ENCODE measurements around the gene SOX11. TPM values are rescaled to one million over a fixed set of nuclear protein-coding genes. Genes with fewer than 3 reads are reported as not detected.

The SOX11 gene
- total and polyA plus RNA-seq, 2 of the 8 experiments (the other 6 are each of a cell fraction or from before 2014, with no cell fraction given): 9.0 to 55.6 TPM

DNA sequence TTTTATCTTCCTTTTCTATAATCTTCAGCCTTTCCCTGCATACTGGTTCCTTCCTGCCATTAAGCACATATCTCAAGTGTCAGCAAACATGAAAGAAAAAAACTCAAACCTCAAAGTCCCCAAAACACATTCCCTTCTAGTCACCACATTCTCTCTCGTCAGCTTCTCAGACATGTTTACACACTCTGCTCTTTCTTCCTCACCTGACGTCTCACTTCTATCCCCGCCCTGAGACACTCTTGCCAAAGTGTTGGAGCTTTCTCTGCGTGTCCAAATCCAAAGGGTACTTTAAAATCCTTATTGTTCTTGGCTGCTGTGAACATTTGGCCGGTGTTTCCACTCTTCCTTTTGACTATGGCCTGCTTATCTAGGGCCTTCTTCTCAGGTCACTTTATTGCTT lies 47.9 kb downstream of the SOX11 start:
- H4K8ac ChIP-seq (ENCODE audit: extremely low read depth, insufficient read depth, low read length): no peak overlapping the region
- no peak for TF ChIP-seq HDAC6 (IDR thresholded peaks at IDR 0.05; ENCODE audit: low read depth, low read length)
- TF ChIP-seq, protein P1, sequence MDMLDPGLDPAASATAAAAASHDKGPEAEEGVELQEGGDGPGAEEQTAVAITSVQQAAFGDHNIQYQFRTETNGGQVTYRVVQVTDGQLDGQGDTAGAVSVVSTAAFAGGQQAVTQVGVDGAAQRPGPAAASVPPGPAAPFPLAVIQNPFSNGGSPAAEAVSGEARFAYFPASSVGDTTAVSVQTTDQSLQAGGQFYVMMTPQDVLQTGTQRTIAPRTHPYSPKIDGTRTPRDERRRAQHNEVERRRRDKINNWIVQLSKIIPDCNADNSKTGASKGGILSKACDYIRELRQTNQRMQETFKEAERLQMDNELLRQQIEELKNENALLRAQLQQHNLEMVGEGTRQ (IDR thresholded peaks at IDR 0.05; ENCODE audit: low read length): no peak
- TF ChIP-seq TAF7 (optimal IDR thresholded peaks at IDR 0.05; ENCODE audit: borderline replicate concordance, low read depth, low read length): no peak
- TF ChIP-seq EP300 (IDR thresholded peaks at IDR 0.05; ENCODE audit: borderline replicate concordance in 1 of 2, low read depth in 2 of 2, low read length in 2 of 2): no peak
- no peak for TF ChIP-seq ASH2L (IDR thresholded peaks at IDR 0.05; ENCODE audit: low read length)
- ChIA-PET CTCF (ENCODE audit: partially characterized antibody) (interaction anchor here (0.9 to 1.4 kb wide), 3 partner anchors 10 to 613 kb away, joined by 3 read pairs; no protein-coding TSS in a partner anchor), POLR2A (ENCODE audit: partially characterized antibody) (interaction anchor here (1.3 kb wide), 1 partner anchor 14 kb away, joined by 3 read pairs; no protein-coding TSS in a partner anchor)
- no peak overlapping the region for H2BK20ac ChIP-seq (ENCODE audit: low read length)
- H2AFZ ChIP-seq (ENCODE audit: low read length): no peak overlapping the region
- H3K23ac ChIP-seq (ENCODE audit: insufficient read length): no peak overlapping the region
- peaks cover 0 to 2% (median 0%) of the 10 kb centered on the region in 4 experiments; a peak in 1 of 7 replicates for H3K27me3 ChIP-seq (replicated peaks in 1 of 4; ENCODE audit: control insufficient read depth in 3 of 4, extremely low read depth in 1 of 4, insufficient read depth in 3 of 4, low read length in 3 of 4)
- no peak for DNase-seq (ENCODE audit: low read depth in 1 of 2, low spot score in 2 of 2)
- H3K23me2 ChIP-seq (ENCODE audit: low read depth, low read length): no peaks in the 10 kb centered on the region; the same call in 1 of the 2 replicates
- H3K4ac ChIP-seq (replicated peaks; ENCODE audit: insufficient read length, low read depth, low read length): no peak overlapping the region
- H4K91ac ChIP-seq (replicated peaks; ENCODE audit: insufficient read length, low read length): no peak overlapping the region
- H3K27ac ChIP-seq (ENCODE audit: low read depth, low read length): no peak overlapping the region
- H2BK120ac ChIP-seq (replicated peaks; ENCODE audit: low read depth, low read length): no peak overlapping the region
- no peak overlapping the region for H4K5ac ChIP-seq (ENCODE audit: insufficient read length, low read depth, low read length)
- H2BK12ac ChIP-seq (ENCODE audit: low read depth, low read length): no peak overlapping the region
- H3K4me1 ChIP-seq (replicated peaks in 1 of 4; ENCODE audit: control insufficient read depth in 3 of 4, insufficient read depth in 4 of 4, low read length in 3 of 4): peaks cover 0 to 9% (median 3%) of the 10 kb centered on the region in 4 experiments; a peak in 4 of 7 replicates
- no peak overlapping the region for H3K56ac ChIP-seq (replicated peaks; ENCODE audit: insufficient read length, low read depth, low read length)
- H3K79me2 ChIP-seq (ENCODE audit: control insufficient read depth in 1 of 2, insufficient read depth in 2 of 2, low read length in 2 of 2): no peaks in the 10 kb centered on the region
- H4K20me1 ChIP-seq (replicated peaks in 1 of 2; ENCODE audit: control insufficient read depth in 1 of 2, insufficient read depth in 2 of 2, low read length in 2 of 2): no peaks in the 10 kb centered on the region
- H3K18ac ChIP-seq (ENCODE audit: extremely low read depth, low read length): no peak overlapping the region
- H2BK5ac ChIP-seq (ENCODE audit: low read depth, low read length): no peak overlapping the region
- H2BK15ac ChIP-seq (ENCODE audit: low read length): no peak overlapping the region
- H3K4me2 ChIP-seq (ENCODE audit: insufficient read depth in 1 of 2, low read depth in 2 of 2, low read length in 2 of 2): no peak overlapping the region
- no peak for FAIRE-seq
- H3K79me1 ChIP-seq (ENCODE audit: low read depth, low read length): no peaks in the 10 kb centered on the region
- H3K14ac ChIP-seq (ENCODE audit: insufficient read length): no peak overlapping the region
- WGBS, 2 experiments (ENCODE audit: extremely low coverage in 1 of 2, insufficient coverage in 1 of 2, insufficient read length in 1 of 2, insufficient replicate concordance in 2 of 2, low coverage in 1 of 2, low lambda C conversion rate in 2 of 2, missing lambda C conversion rate in 1 of 2): 97% methylated on average over 5 of the region's 5 CpGs; no CpG with 5 or more reads in 1 of the 2 experiments
- H2AK5ac ChIP-seq (ENCODE audit: low read depth, low read length): no peak overlapping the region
- no peak overlapping the region for H3K9ac ChIP-seq (replicated peaks in 1 of 4; ENCODE audit: extremely low read depth in 1 of 4, low read depth in 3 of 4, low read length in 3 of 4)
- H3K36me3 ChIP-seq (ENCODE audit: control insufficient read depth in 2 of 4, insufficient read depth in 4 of 4, low read length in 3 of 4): no peaks in the 10 kb centered on the region
- no peaks in the 10 kb centered on the region for H3K9me3 ChIP-seq (ENCODE audit: insufficient read depth in 2 of 2, low read depth in 1 of 2, low read length in 1 of 2)
- H3K4me3 ChIP-seq (ENCODE audit: extremely low read depth in 1 of 4, insufficient read depth in 2 of 4, low read depth in 3 of 4, low read length in 4 of 4): no peak overlapping the region
